ENCODE measurements around the gene TSPAN15.

TSPAN15 gene

DNA sequence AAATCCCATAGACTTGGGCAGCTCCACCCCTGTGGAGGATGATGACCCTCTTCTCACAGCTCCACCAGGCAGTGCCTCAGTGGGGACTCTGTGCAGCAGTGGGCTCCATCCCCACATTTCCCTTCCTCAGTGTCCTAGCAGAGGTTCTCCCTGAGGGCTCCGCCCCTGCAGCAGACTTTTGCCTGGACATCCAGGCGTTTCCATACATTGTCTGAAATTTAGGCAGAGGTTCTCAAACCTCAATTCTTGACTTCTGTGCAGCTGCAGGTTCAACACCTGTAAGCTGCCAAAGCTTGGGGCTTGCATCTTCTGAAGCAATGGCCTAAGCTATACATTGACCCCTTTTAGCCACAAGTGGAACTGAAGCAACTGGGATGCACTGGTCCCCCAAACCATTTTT lies 90.2 kb downstream of the TSPAN15 start:
- Histone ChIP-seq H3K4me3 (ENCODE audit: insufficient read length, low read depth) (no peak overlapping the region), H3K9ac (ENCODE audit: insufficient read length, low read depth) (no peak overlapping the region), H3K27me3 (ENCODE audit: insufficient read depth, insufficient read length) (no peaks in the 10 kb centered on the region), H3K9me3 (ENCODE audit: insufficient read depth, low read length) (peaks cover 25% of the 10 kb centered on the region; the same call in 1 of the 2 replicates), H3K36me3 (ENCODE audit: insufficient read depth, insufficient read length, low read length) (no peaks in the 10 kb centered on the region), H3K4me1 (ENCODE audit: insufficient read depth, insufficient read length) (no peaks in the 10 kb centered on the region)
- DNase-seq (ENCODE audit: low read depth, low spot score), result no peak
- TF ChIP-seq SUZ12 (IDR thresholded peaks at IDR 0.05; ENCODE audit: extremely low read depth, insufficient read depth, insufficient read length) (no peak), ZNF274 (IDR thresholded peaks at IDR 0.05; ENCODE audit: low read depth, low read length) (no peak)

GRCh38 chr10:69549959-69550358 lies 98.7 kb downstream of the TSPAN15 start:
- TF ChIP-seq SUZ12 (IDR thresholded peaks at IDR 0.05; ENCODE audit: extremely low read depth, insufficient read depth, insufficient read length) (no peak), ZNF274 (IDR thresholded peaks at IDR 0.05; ENCODE audit: low read depth, low read length) (no peak), YY1 (IDR thresholded peaks at IDR 0.05; ENCODE audit: insufficient read depth, insufficient read length) (no peak)
- Histone ChIP-seq H3K9ac (ENCODE audit: insufficient read length, low read depth) (no peak overlapping the region), H3K36me3 (ENCODE audit: insufficient read depth, insufficient read length, low read length) (no peaks in the 10 kb centered on the region), H3K9me3 (ENCODE audit: insufficient read depth, low read length) (peaks cover 27% of the 10 kb centered on the region), H3K27me3 (ENCODE audit: insufficient read depth, insufficient read length) (no peaks in the 10 kb centered on the region), H3K4me1 (ENCODE audit: insufficient read depth, insufficient read length) (no peaks in the 10 kb centered on the region), H3K4me3 (ENCODE audit: insufficient read length, low read depth) (no peak overlapping the region)
- no peak for DNase-seq (ENCODE audit: low read depth, low spot score)

DNA sequence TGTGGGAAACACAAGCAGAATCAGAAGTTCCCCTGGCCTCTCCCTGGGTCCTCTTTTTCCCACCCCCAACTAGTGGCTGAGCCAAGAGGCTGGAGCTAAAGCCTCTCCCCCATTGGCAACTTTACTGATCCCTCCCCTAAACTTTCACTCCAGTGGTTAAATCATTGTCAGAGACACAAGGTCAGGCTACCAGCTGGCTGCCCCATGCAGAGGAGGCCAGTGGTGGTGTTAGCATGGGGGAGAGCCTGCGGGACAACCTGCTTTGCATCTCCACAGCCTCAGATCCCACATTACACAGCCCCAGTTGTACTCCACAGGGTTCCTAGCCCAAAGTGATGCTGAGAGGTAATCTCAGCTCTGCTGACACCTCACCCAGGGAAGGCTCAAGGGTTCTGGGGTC lies 101.0 kb downstream of the TSPAN15 start:
- Histone ChIP-seq H3K36me3 (ENCODE audit: insufficient read depth, insufficient read length, low read length) (no peaks in the 10 kb centered on the region), H3K27me3 (ENCODE audit: insufficient read depth, insufficient read length) (no peaks in the 10 kb centered on the region), H3K4me1 (ENCODE audit: insufficient read depth, insufficient read length) (no peaks in the 10 kb centered on the region), H3K9ac (ENCODE audit: insufficient read length, low read depth) (no peak overlapping the region), H3K9me3 (ENCODE audit: insufficient read depth, low read length) (peaks cover 27% of the 10 kb centered on the region), H3K4me3 (ENCODE audit: insufficient read length, low read depth) (no peak overlapping the region)
- DNase-seq (ENCODE audit: low read depth, low spot score), result no peak
- TF ChIP-seq YY1 (IDR thresholded peaks at IDR 0.05; ENCODE audit: insufficient read depth, insufficient read length), result no peak

GRCh38 chr10:69553328-69553727 lies 102.1 kb downstream of the TSPAN15 start:
- Histone ChIP-seq H3K36me3 (ENCODE audit: insufficient read depth, insufficient read length, low read length) (no peaks in the 10 kb centered on the region), H3K27me3 (ENCODE audit: insufficient read depth, insufficient read length) (no peaks in the 10 kb centered on the region), H3K4me1 (ENCODE audit: insufficient read depth, insufficient read length) (no peaks in the 10 kb centered on the region), H3K9ac (ENCODE audit: insufficient read length, low read depth) (no peak overlapping the region), H3K4me3 (ENCODE audit: insufficient read length, low read depth) (no peak overlapping the region), H3K9me3 (ENCODE audit: insufficient read depth, low read length) (peaks cover 27% of the 10 kb centered on the region)
- no peak for TF ChIP-seq SUZ12 (IDR thresholded peaks at IDR 0.05; ENCODE audit: extremely low read depth, insufficient read depth, insufficient read length)
- no peak for TF ChIP-seq ZNF274 (IDR thresholded peaks at IDR 0.05; ENCODE audit: low read depth, low read length)
- no peak for TF ChIP-seq YY1 (IDR thresholded peaks at IDR 0.05; ENCODE audit: insufficient read depth, insufficient read length)
- DNase-seq (ENCODE audit: low read depth, low spot score), result no peak

DNA sequence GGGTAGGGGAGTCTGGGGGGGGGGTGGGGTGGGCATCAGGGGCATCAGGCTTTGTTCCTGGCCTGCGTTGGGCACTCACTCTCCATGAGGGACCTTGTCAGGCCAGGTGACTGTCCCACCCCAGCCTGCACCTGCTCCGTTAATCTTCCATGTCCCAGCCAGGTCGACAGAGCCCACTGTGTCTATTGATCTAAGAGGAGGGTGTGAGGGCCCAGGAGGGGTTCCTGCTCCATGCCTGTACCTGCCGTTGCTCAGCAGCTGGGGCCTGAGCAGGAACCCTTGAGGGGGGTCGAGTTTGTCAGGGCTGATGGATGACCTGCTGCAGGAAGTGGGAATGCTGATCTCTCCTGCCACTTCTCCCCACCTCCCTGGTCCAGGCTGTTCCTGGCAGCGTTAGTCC lies 103.3 kb downstream of the TSPAN15 start:
- no peak for TF ChIP-seq YY1 (IDR thresholded peaks at IDR 0.05; ENCODE audit: insufficient read depth, insufficient read length)
- TF ChIP-seq SUZ12 (IDR thresholded peaks at IDR 0.05; ENCODE audit: extremely low read depth, insufficient read depth, insufficient read length), result no peak
- TF ChIP-seq ZNF274 (IDR thresholded peaks at IDR 0.05; ENCODE audit: low read depth, low read length), result no peak
- H3K4me1 ChIP-seq (ENCODE audit: insufficient read depth, insufficient read length), result no peaks in the 10 kb centered on the region
- no peaks in the 10 kb centered on the region for H3K27me3 ChIP-seq (ENCODE audit: insufficient read depth, insufficient read length)
- no peak overlapping the region for H3K9ac ChIP-seq (ENCODE audit: insufficient read length, low read depth)
- no peaks in the 10 kb centered on the region for H3K36me3 ChIP-seq (ENCODE audit: insufficient read depth, insufficient read length, low read length)
- H3K9me3 ChIP-seq (ENCODE audit: insufficient read depth, low read length), result peaks cover 18% of the 10 kb centered on the region
- H3K4me3 ChIP-seq (ENCODE audit: insufficient read length, low read depth), result no peak overlapping the region
- DNase-seq (ENCODE audit: low read depth, low spot score), result no peak
